SK-N-SH (cell line): ENCODE data around the gene CDH22. TPM values are rescaled to one million over a fixed set of nuclear protein-coding genes. Genes with fewer than 3 reads are reported as not detected.
A peak's percentile ranks its signal among the peaks of the same experiment; 100 is the strongest.

Experiments used
- CTCF ChIA-PET: fragments of 300-600, 350-600 bp; formaldehyde crosslinking; extraction: SDS; loops from one replicate; lab custom pipeline; 2021; lab: Yijun Ruan, JAX
- POLR2A ChIA-PET: fragments of 350-600 bp; sonication (Branson Sonifier 250); formaldehyde crosslinking; extraction: SDS; loops from one replicate; lab custom pipeline; 2020; ENCODE audit warnings: antibody characterized with exemption, inconsistent platforms; lab: Yijun Ruan, JAX
- DNase-seq: peaks from one replicate; pipeline ENCODE4 v3.0.0; 2012
- H2AFZ ChIP-seq: fragments of 200-600 bp; sonication (generic); 2 replicates; pipeline ENCODE4 v1.8.1; 2016; ENCODE audit warnings: antibody characterized with exemption, mild to moderate bottlenecking, low read depth
- H3F3A ChIP-seq: fragments of 200-600 bp; sonication (generic); replicated peaks from 2 replicates; pipeline ENCODE3; 2016; ENCODE audit warnings: antibody characterized with exemption, mild to moderate bottlenecking; ENCODE audit not compliant: insufficient read depth
- H3K27ac ChIP-seq, 2 experiments: fragments of 200-500 bp in 1 of 2; fragments of 200-600 bp in 1 of 2; sonication (Bioruptor generic) in 1 of 2; sonication (generic), shearing (Covaris generic) in 1 of 2; 2 replicates each; pipeline versions ENCODE4 v1.5.1 to v1.6.1; 2014 to 2016; ENCODE audit warnings: low read depth in 2 of 2, inconsistent platforms in 1 of 2, low read length in 1 of 2, mild to moderate bottlenecking in 1 of 2, mixed read lengths in 1 of 2
- H3K27me3 ChIP-seq: fragments of 200-600 bp; sonication (generic), shearing (Covaris generic); 2 replicates; pipeline ENCODE4 v1.6.1; 2016; ENCODE audit warnings: mixed run types; ENCODE audit not compliant: insufficient read depth
- H3K36me3 ChIP-seq, 2 experiments: fragments of 200-500 bp in 1 of 2; fragments of 200-600 bp in 1 of 2; sonication (Bioruptor generic) in 1 of 2; sonication (generic) in 1 of 2; replicated peaks in 1 of 2; 2 replicates each; pipeline versions ENCODE3 to v1.5.1; 2014 to 2016; ENCODE audit warnings: low read length in 1 of 2, mild to moderate bottlenecking in 1 of 2; ENCODE audit not compliant: insufficient read depth in 2 of 2, control insufficient read depth in 1 of 2
- H3K4me1 ChIP-seq, 2 experiments: fragments of 200-500 bp in 1 of 2; fragments of 200-600 bp in 1 of 2; sonication (Bioruptor generic) in 1 of 2; sonication (generic), shearing (Covaris generic) in 1 of 2; 2 replicates each; pipeline versions ENCODE4 v1.5.1 to v1.6.1; 2014 to 2016; ENCODE audit warnings: low read depth in 1 of 2, low read length in 1 of 2, mixed run types in 1 of 2; ENCODE audit not compliant: insufficient read depth in 2 of 2, control insufficient read depth in 1 of 2
- H3K4me2 ChIP-seq: fragments of 200-600 bp; sonication (generic), shearing (Covaris generic); 2 replicates; pipeline ENCODE4 v1.6.1; 2017; ENCODE audit warnings: mixed run types
- H3K4me3 ChIP-seq, 2 experiments: fragments of 200-500 bp in 1 of 2; fragments of 200-600 bp in 1 of 2; sonication (Bioruptor generic) in 1 of 2; sonication (generic), shearing (Covaris generic) in 1 of 2; 2 replicates each; pipeline versions ENCODE4 v1.5.1 to v1.8.1; 2014 to 2016; ENCODE audit warnings: low read depth in 2 of 2, inconsistent platforms in 1 of 2, low read length in 1 of 2, mild to moderate bottlenecking in 1 of 2, mixed read lengths in 1 of 2, moderate library complexity in 1 of 2
- H3K79me2 ChIP-seq: fragments of 200-600 bp; sonication (generic); 2 replicates; pipeline ENCODE4 v1.8.1; 2017; ENCODE audit warnings: mild to moderate bottlenecking; ENCODE audit not compliant: insufficient read depth
- H3K9ac ChIP-seq: fragments of 200-600 bp; sonication (generic); 2 replicates; pipeline ENCODE4 v1.6.1; 2017; ENCODE audit warnings: mixed run types
- H3K9me2 ChIP-seq: fragments of 200-600 bp; sonication (generic); 2 replicates; pipeline ENCODE4 v1.6.1; 2017; ENCODE audit warnings: mixed run types
- H3K9me3 ChIP-seq: fragments of 200-600 bp; sonication (generic); 2 replicates; pipeline ENCODE4 v1.6.1; 2017; ENCODE audit warnings: mixed run types, mild to moderate bottlenecking, moderate library complexity
- H4K20me1 ChIP-seq: fragments of 200-600 bp; sonication (generic); 2 replicates; pipeline ENCODE4 v1.6.1; 2017; ENCODE audit warnings: mild to moderate bottlenecking, mixed run types; ENCODE audit not compliant: insufficient read depth
- CTCF ChIP-seq: fragments of 200-600 bp; sonication (generic); IDR thresholded peaks from 2 replicates; pipeline ENCODE4 v1.6.1; 2017; ENCODE audit warnings: antibody characterized with exemption, mild to moderate bottlenecking, moderate library complexity
- GATA2 ChIP-seq: sonication (generic); formaldehyde crosslinking; IDR thresholded peaks from 2 replicates; pipeline ENCODE4 v1.5.0; 2020; ENCODE audit warnings: mild to moderate bottlenecking, missing genetic modification reagents
- IRF3 ChIP-seq: fragments of 150-350 bp; IDR thresholded peaks from 2 replicates; pipeline ENCODE4 v1.6.1; 2016; ENCODE audit warnings: mild to moderate bottlenecking, low read depth, low read length
- MXI1 ChIP-seq: IDR thresholded peaks from 2 replicates; pipeline ENCODE4 v1.6.1; 2012; ENCODE audit warnings: mild to moderate bottlenecking, low read depth, low read length, improper control_type of control experiment
- NRF1 ChIP-seq: IDR thresholded peaks from 2 replicates; pipeline ENCODE4 v1.6.1; 2012; ENCODE audit warnings: low read depth, mild to moderate bottlenecking, low read length
- PBX3 ChIP-seq: IDR thresholded peaks from 2 replicates; pipeline ENCODE4; 2012
- POLR2AphosphoS5 ChIP-seq: IDR thresholded peaks from 2 replicates; pipeline ENCODE4 v1.6.1; 2012; ENCODE audit warnings: low read depth, low read length
- RAD21 ChIP-seq: IDR thresholded peaks from 2 replicates; pipeline ENCODE4 v1.6.1; 2012; ENCODE audit warnings: mild to moderate bottlenecking, low read length
- RCOR1 ChIP-seq: fragments of 150-350 bp; IDR thresholded peaks from 2 replicates; pipeline ENCODE4 v1.6.1; 2017; ENCODE audit warnings: antibody characterized with exemption, low read length
- RFX5 ChIP-seq: IDR thresholded peaks from 2 replicates; pipeline ENCODE4 v1.6.1; 2012; ENCODE audit warnings: mild to moderate bottlenecking, improper control_type of control experiment, low read length
- SIN3A ChIP-seq: IDR thresholded peaks from 2 replicates; pipeline ENCODE4 v1.6.1; 2012; ENCODE audit warnings: low read depth, mild to moderate bottlenecking, low read length, moderate library complexity, borderline replicate concordance
- SMC3 ChIP-seq: IDR thresholded peaks from 2 replicates; pipeline ENCODE4 v1.6.1; 2012; ENCODE audit warnings: low read depth, low read length, improper control_type of control experiment
- TAF1 ChIP-seq: IDR thresholded peaks from 2 replicates; pipeline ENCODE4 v1.6.1; 2012; ENCODE audit warnings: low read depth, mild to moderate bottlenecking, low read length, moderate library complexity, borderline replicate concordance
- TCF12 ChIP-seq: IDR thresholded peaks from 2 replicates; pipeline ENCODE4 v1.4.0; 2012
- WGBS: methylation state at CpG from one replicate; pipeline ENCODE4 v1.1.6; 2017; ENCODE audit warnings: low lambda C conversion rate; 5-methylcytosine and 5-hydroxymethylcytosine counted together
- polyA plus RNA-seq, 3 experiments: library from polyadenylated mRNA; depleted of rRNA; stranded (reverse); fragments of >200 nt; gene quantifications; 2 replicates each; pipeline ENCODE4 v1.2.3, GENCODE V29; 2012

Gene CDH22
- polyA plus RNA-seq, 1 of the 3 experiments (the other 2 are of a cell fraction): not detected

GRCh38 chr20:46175127-46175494, 133.2 kb downstream of the CDH22 start:
- H3K27me3 ChIP-seq: peaks cover 21% of the 10 kb centered on the region
- no peaks in the 10 kb centered on the region for H4K20me1 ChIP-seq
- TF ChIP-seq PBX3 (no peak), GATA2 (CRISPR knock-in tag) (no peak), RAD21 (no peak), MXI1 (no peak), POLR2AphosphoS5 (no peak), SIN3A (no peak), IRF3 (no peak), RFX5 (no peak), NRF1 (no peak), TCF12 (no peak), TAF1 (no peak)
- no peaks in the 10 kb centered on the region for H3K79me2 ChIP-seq
- H3K9ac ChIP-seq: no peak overlapping the region
- H2AFZ ChIP-seq: no peak overlapping the region
- no peaks in the 10 kb centered on the region for H3K36me3 ChIP-seq
- peaks cover 0 to 21% of the 10 kb centered on the region in 2 experiments; a peak in 2 of 4 replicates for H3K4me1 ChIP-seq
- POLR2A ChIA-PET: interaction anchor here (1.9 kb wide), 1 partner anchor 43 kb away, joined by 4 read pairs; no protein-coding TSS in a partner anchor
- CTCF ChIA-PET: interaction anchor here (0.6 to 20.8 kb wide), 32 partner anchors 9 to 309 kb away, joined by 3 to 347 read pairs (median 6); partner anchors contain the start of gene CDH22
- no peaks in the 10 kb centered on the region for H3K9me3 ChIP-seq
- no peaks in the 10 kb centered on the region for H3K9me2 ChIP-seq
- no peaks in the 10 kb centered on the region for H3F3A ChIP-seq
- H3K4me2 ChIP-seq: no peak overlapping the region
- DNase-seq: no peak
- WGBS: 75% methylated on average over 2 of the region's 4 CpGs
- no peak overlapping the region for H3K27ac ChIP-seq
- no peak overlapping the region; a peak in 1 of 4 replicates for H3K4me3 ChIP-seq

GRCh38 chr20:46174469-46175126, 133.7 kb downstream of the CDH22 start:
- no peak overlapping the region for H3K9ac ChIP-seq
- TF ChIP-seq CTCF: peak; percentile 44
- peak; percentile 84 for TF ChIP-seq SMC3
- no peak for TF ChIP-seq RCOR1
- peak; percentile 72 for TF ChIP-seq RAD21
- ChIA-PET POLR2A (interaction anchor here (1.9 kb wide), 1 partner anchor 42 kb away, joined by 4 read pairs; no protein-coding TSS in a partner anchor), CTCF (interaction anchor here (0.6 to 20.8 kb wide), 43 partner anchors 8 to 310 kb away, joined by 3 to 347 read pairs (median 4); partner anchors contain the start of gene CDH22)
- H3K9me3 ChIP-seq: no peaks in the 10 kb centered on the region
- 30% methylated on average over 21 of the region's 77 CpGs for WGBS
- peak; percentile 95 for DNase-seq
- peaks cover 21% of the 10 kb centered on the region for H3K27me3 ChIP-seq
- H4K20me1 ChIP-seq: no peaks in the 10 kb centered on the region
- no peaks in the 10 kb centered on the region for H3F3A ChIP-seq
- peaks cover 0 to 21% of the 10 kb centered on the region in 2 experiments; a peak in 2 of 4 replicates for H3K4me1 ChIP-seq
- no peak overlapping the region; a peak in 1 of 4 replicates for H3K4me3 ChIP-seq
- H2AFZ ChIP-seq: no peak overlapping the region
- H3K27ac ChIP-seq: no peak overlapping the region
- H3K79me2 ChIP-seq: no peaks in the 10 kb centered on the region
- H3K36me3 ChIP-seq: no peaks in the 10 kb centered on the region
- H3K4me2 ChIP-seq: no peak overlapping the region
- no peaks in the 10 kb centered on the region for H3K9me2 ChIP-seq
